ENCODE measurements around the gene DYNC1LI2. TPM values are rescaled to one million over a fixed set of nuclear protein-coding genes. Genes with fewer than 3 reads are reported as not detected.
"Not testable (repeated sequence)": the region's sequence is repeated elsewhere in the genome, so short reads cannot be mapped to it uniquely, and the experiment has no call there.

DYNC1LI2 gene
- total RNA-seq (2021): 92.7 and 109 TPM in 2 replicates
- percentile 91 among the genes with signal in this experiment for Bru-seq, nascent RNA
- percentile 96 among the genes with signal in this experiment for BruChase-seq, experiment 1, labeled RNA remaining after a 2-hour chase
- percentile 96 among the genes with signal in this experiment for BruChase-seq, experiment 2, labeled RNA remaining after a 6-hour chase
- long read RNA-seq, full-length matches to known transcripts: 34 of 53 reads
- long read RNA-seq, partial matches to known transcripts: 5 of 53 reads
- long read RNA-seq, other reads (novel, unspliced or antisense): 14 of 53 reads

DNA sequence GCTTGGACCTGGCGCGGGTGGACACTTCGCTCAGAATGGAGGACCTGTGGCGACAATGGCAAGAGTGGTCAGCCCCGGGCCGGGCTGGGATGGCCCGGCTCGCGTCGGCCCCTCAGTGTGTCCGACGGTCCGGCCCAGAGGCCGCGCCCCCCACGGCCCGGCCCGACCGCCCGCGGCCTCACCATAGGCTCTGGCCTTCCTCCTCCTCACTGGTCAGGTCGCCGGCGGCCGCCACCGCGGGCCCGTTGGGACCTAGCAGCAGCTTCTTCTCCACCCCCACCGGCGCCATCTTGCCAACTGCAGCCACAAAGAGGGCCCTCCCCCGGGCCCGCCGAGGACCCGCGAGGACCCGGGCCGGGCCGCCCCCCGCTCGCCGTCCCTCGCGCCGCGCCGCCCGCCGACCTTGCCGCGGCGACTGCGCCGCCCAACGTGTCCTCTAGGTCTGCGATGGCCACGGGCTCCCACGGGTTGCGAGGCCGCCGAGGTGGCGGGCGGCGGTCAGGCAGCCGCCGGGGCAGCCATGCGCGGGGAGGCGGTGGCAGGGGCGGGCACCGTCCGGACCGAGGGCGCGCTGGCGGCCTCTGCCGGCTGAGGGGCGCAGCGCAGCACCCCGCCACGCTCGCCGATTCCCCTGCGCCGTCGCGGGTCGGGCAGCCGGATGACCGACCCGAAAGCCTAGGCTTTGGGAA, at the start of gene DYNC1LI2:
Gene DYNC1LI2, minus strand, starts transcription at position 307 of the 689 bp plus-strand sequence. Its CDS starts 18 bp downstream, at position 289.
- TF ChIP-seq, protein P1, sequence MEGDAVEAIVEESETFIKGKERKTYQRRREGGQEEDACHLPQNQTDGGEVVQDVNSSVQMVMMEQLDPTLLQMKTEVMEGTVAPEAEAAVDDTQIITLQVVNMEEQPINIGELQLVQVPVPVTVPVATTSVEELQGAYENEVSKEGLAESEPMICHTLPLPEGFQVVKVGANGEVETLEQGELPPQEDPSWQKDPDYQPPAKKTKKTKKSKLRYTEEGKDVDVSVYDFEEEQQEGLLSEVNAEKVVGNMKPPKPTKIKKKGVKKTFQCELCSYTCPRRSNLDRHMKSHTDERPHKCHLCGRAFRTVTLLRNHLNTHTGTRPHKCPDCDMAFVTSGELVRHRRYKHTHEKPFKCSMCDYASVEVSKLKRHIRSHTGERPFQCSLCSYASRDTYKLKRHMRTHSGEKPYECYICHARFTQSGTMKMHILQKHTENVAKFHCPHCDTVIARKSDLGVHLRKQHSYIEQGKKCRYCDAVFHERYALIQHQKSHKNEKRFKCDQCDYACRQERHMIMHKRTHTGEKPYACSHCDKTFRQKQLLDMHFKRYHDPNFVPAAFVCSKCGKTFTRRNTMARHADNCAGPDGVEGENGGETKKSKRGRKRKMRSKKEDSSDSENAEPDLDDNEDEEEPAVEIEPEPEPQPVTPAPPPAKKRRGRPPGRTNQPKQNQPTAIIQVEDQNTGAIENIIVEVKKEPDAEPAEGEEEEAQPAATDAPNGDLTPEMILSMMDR (conservative IDR thresholded peaks at IDR 0.05): no peak
- no peak for TF ChIP-seq EZH2 (IDR thresholded peaks at IDR 0.05; ENCODE audit: low read depth)
- Histone ChIP-seq H4K20me1 (ENCODE audit: insufficient read depth) (peaks cover 12% of the 10 kb centered on the region), H3K27me3 (ENCODE audit: insufficient read depth, low read depth) (no peaks in the 10 kb centered on the region), H3K79me2 (ENCODE audit: low read depth) (peaks cover 37% of the 10 kb centered on the region), H3F3A (ENCODE audit: insufficient read depth, low read depth) (no peaks in the 10 kb centered on the region; the same call in 1 of the 2 replicates), H2AFZ (peak within 1 kb of the TSS; percentile 99), H3K9me3 (ENCODE audit: insufficient read depth, low read depth) (no peaks in the 10 kb centered on the region), H3K4me3 (peak within 1 kb of the TSS; percentile 89), H3K4me2 (peak within 1 kb of the TSS; percentile 95), H3K36me3 (ENCODE audit: low read depth) (peaks cover 14% of the 10 kb centered on the region; the same call in 1 of the 2 replicates), H3K9me2 (ENCODE audit: insufficient read depth) (no peaks in the 10 kb centered on the region), H3K27ac (peak within 1 kb of the TSS; percentile 61), H3K4me1 (replicated peaks; ENCODE audit: insufficient read depth) (peaks cover 14% of the 10 kb centered on the region)
- intact Hi-C loops (cut with micrococcal nuclease; ENCODE audit: unreplicated experiment): no loop called here
- BruUV-seq (replicated peaks): no TSS peak
- POLR2A ChIA-PET (ENCODE audit: unreplicated experiment): no interaction called here
- DNase-seq: peak; percentile 45 to 80
- CTCF ChIA-PET: interaction anchor here (0.6 to 2.0 kb wide), 7 partner anchors 10 to 143 kb away, joined by 3 to 21 read pairs (median 3); partner anchors contain the start of gene NAE1

DNA sequence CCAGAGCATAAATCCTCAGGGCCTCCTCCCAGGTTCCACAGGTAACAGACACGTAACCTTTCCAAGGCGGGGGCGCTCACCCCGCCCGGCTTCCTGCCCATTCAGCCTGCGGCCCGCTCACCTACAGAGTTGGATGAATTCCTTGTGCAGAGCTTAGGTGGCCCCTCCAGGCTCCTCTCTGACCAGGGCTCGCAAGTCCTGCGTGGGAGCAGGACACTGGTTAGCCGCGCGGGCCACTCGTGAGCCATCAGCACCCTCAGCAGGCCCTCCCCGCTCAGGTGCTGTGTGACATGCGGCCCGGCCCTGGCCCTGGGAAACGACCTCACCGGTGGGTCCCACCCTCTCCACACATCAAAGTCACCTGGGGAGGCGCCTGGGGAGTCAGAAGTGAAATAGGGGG, 49.4 kb upstream of the DYNC1LI2 start:
- H3K4me1 ChIP-seq (replicated peaks; ENCODE audit: insufficient read depth): no peaks in the 10 kb centered on the region
- no peaks in the 10 kb centered on the region for H3K27me3 ChIP-seq (ENCODE audit: insufficient read depth, low read depth)
- H3F3A ChIP-seq (ENCODE audit: insufficient read depth, low read depth): peaks cover 5% of the 10 kb centered on the region; the same call in 1 of the 2 replicates
- ChIA-PET POLR2A (ENCODE audit: unreplicated experiment) (no interaction called here), CTCF (no interaction called here)
- H3K9me2 ChIP-seq (ENCODE audit: insufficient read depth): no peaks in the 10 kb centered on the region
- H4K20me1 ChIP-seq (ENCODE audit: insufficient read depth): no peaks in the 10 kb centered on the region
- 0 out of 2 replicates have a peak, but pooled peaks cover 22% of the 10 kb centered on the region for H3K36me3 ChIP-seq (ENCODE audit: low read depth)
- BruUV-seq (replicated peaks): no TSS peak
- H2AFZ ChIP-seq: no peak overlapping the region
- no peaks in the 10 kb centered on the region for H3K9me3 ChIP-seq (ENCODE audit: insufficient read depth, low read depth)
- H3K27ac ChIP-seq: no peak overlapping the region
- TF ChIP-seq EZH2 (IDR thresholded peaks at IDR 0.05; ENCODE audit: low read depth): no peak
- TF ChIP-seq, protein P1 (conservative IDR thresholded peaks at IDR 0.05): no peak
- H3K79me2 ChIP-seq (ENCODE audit: low read depth): no peaks in the 10 kb centered on the region
- intact Hi-C loops (cut with micrococcal nuclease; ENCODE audit: unreplicated experiment): no loop called here
- no peak overlapping the region for H3K4me3 ChIP-seq
- no peak overlapping the region for H3K4me2 ChIP-seq
- DNase-seq: no peak

DNA sequence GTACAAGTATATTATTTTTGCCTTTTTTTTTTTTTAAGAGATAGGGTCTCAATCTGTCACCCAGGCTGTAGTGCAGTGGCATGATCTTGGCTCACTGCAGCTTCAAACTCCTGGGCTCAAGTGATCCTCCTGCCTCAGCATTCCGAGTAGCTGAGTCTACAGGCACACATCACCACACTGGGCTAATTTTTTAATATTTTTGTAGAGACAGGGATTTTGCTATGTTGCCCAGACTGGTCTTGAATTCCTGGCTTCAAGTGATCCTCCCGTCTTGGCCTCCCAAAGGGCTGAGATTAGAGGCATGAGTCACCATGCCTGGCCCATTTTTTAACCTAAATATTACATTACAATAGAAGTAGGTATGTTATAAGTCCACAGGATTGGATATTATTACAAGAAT, 46.8 kb upstream of the DYNC1LI2 start:
- no peak for TF ChIP-seq EZH2 (IDR thresholded peaks at IDR 0.05; ENCODE audit: low read depth)
- TF ChIP-seq, protein P1 (conservative IDR thresholded peaks at IDR 0.05): no peak
- H3K9me2 ChIP-seq (ENCODE audit: insufficient read depth): no peaks in the 10 kb centered on the region
- peaks cover 5% of the 10 kb centered on the region; the same call in 1 of the 2 replicates for H3F3A ChIP-seq (ENCODE audit: insufficient read depth, low read depth)
- POLR2A ChIA-PET (ENCODE audit: unreplicated experiment): no interaction called here
- CTCF ChIA-PET: no interaction called here
- H3K79me2 ChIP-seq (ENCODE audit: low read depth): no peaks in the 10 kb centered on the region
- H3K4me2 ChIP-seq: no peak overlapping the region
- no peaks in the 10 kb centered on the region for H4K20me1 ChIP-seq (ENCODE audit: insufficient read depth)
- 0 out of 2 replicates have a peak, but pooled peaks cover 4% of the 10 kb centered on the region for H3K36me3 ChIP-seq (ENCODE audit: low read depth)
- H3K4me1 ChIP-seq (replicated peaks; ENCODE audit: insufficient read depth): no peaks in the 10 kb centered on the region
- no peaks in the 10 kb centered on the region for H3K9me3 ChIP-seq (ENCODE audit: insufficient read depth, low read depth)
- H3K4me3 ChIP-seq: no peak overlapping the region
- no peak overlapping the region for H2AFZ ChIP-seq
- no peaks in the 10 kb centered on the region for H3K27me3 ChIP-seq (ENCODE audit: insufficient read depth, low read depth)
- H3K27ac ChIP-seq: no peak overlapping the region
- DNase-seq: no peak
- no TSS peak for BruUV-seq (replicated peaks)
- intact Hi-C loops (cut with micrococcal nuclease; ENCODE audit: unreplicated experiment): no loop called here

DNA sequence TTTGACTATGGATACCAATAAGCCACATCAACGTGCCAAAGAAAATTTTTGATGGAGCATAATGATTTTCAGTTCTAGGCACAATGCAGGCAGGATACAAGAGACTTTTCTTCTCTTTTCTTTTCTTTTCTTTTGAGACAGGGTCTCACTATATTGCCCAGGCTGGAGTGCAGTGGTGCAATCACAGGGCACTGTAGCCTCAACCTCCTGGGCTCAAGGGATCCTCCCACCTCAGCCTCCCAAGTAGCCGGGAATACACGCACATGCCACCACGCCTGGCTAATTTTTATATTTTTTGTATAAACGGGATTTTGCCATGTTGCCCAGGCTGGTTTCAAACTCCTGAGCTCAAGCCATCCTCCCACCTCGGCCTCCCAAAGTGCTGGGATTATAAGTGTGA, 42.6 kb upstream of the DYNC1LI2 start:
- H3K36me3 ChIP-seq (ENCODE audit: low read depth); H3K9me2 ChIP-seq (ENCODE audit: insufficient read depth); CTCF ChIA-PET; BruUV-seq (replicated peaks); intact Hi-C loops (cut with micrococcal nuclease; ENCODE audit: unreplicated experiment); H2AFZ ChIP-seq; H3K9me3 ChIP-seq (ENCODE audit: insufficient read depth, low read depth); H3F3A ChIP-seq (ENCODE audit: insufficient read depth, low read depth); H3K4me2 ChIP-seq; H3K27me3 ChIP-seq (ENCODE audit: insufficient read depth, low read depth); H3K4me3 ChIP-seq; H3K4me1 ChIP-seq (replicated peaks; ENCODE audit: insufficient read depth); H3K79me2 ChIP-seq (ENCODE audit: low read depth); H4K20me1 ChIP-seq (ENCODE audit: insufficient read depth); DNase-seq; H3K27ac ChIP-seq: not testable (repeated sequence)
- POLR2A ChIA-PET (ENCODE audit: unreplicated experiment): interaction anchor here (0.7 kb wide), 1 partner anchor 389 kb away, joined by 4 read pairs; no protein-coding TSS in a partner anchor

Data from PC-9 (cell line).